Right lobe of liver (tissue), 4 donors: Measurements from ENCODE around the gene ST6GALNAC4.

Source experiments
- CTCF ChIP-seq, 4 donors: fragments of 200-600 bp in 3 of 4; fragments of 450-650 bp in 1 of 4; IDR thresholded peaks; one replicate each; pipeline versions ENCODE4 v1.5.1 to v1.8.0; 2016 to 2022; ENCODE audit warnings: antibody characterized with exemption in 4 of 4, mild to moderate bottlenecking in 2 of 4
- POLR2A ChIP-seq: fragments of 450-650 bp; IDR thresholded peaks from one replicate; pipeline ENCODE4 v1.6.1; 2017; ENCODE audit warnings: antibody characterized with exemption, mild to moderate bottlenecking
- donor health status: DM: no; HTN: no; CAD: no.
- donor health status: DM: no; HTN: no; CAD: no.
- donor health status: DM: no; HTN: yes; CAD: no.

GRCh38 chr9:127890053-127890452 is 26.8 kb downstream of the ST6GALNAC4 start:
- TF ChIP-seq CTCF (IDR thresholded peaks at IDR 0.05) (no peak), POLR2A (no peak)
